PC-9 (cell line): ENCODE results near the gene GNG3. TPM values are rescaled to one million over a fixed set of nuclear protein-coding genes. Genes with fewer than 3 reads are reported as not detected.
"Not testable (repeated sequence)": the region's sequence is repeated elsewhere in the genome, so short reads cannot be mapped to it uniquely, and the experiment has no call there.

ENCODE experiments used
- BruUV-seq: library from RNA; stranded (reverse); fragments of 400-500 nt; replicated peaks from 2 replicates; lab custom pipeline; 2021; lab: Mats Ljungman, UMichigan
- CTCF ChIA-PET: fragments of 300-600 bp; sonication (Branson Sonifier 250); formaldehyde crosslinking; loops from one replicate; lab custom pipeline; 2022; ENCODE audit warnings: antibody characterized with exemption; lab: Charles Lee
- POLR2A ChIA-PET: fragments of 300-600 bp; sonication (Branson Sonifier 250); formaldehyde crosslinking; loops from one replicate; lab custom pipeline; 2022; ENCODE audit warnings: antibody characterized with exemption; ENCODE audit not compliant: unreplicated experiment; lab: Charles Lee
- DNase-seq, 2 experiments: peaks; one replicate each; pipeline versions ENCODE4 v3.0.0 to v3.0.0-alpha.2; 2015 to 2022; ENCODE audit warnings: mixed read lengths in 1 of 2
- H2AFZ ChIP-seq: fragments of 200-600 bp; sonication (generic); 2 replicates; pipeline ENCODE4 v1.8.1; 2017; ENCODE audit warnings: antibody characterized with exemption
- H3F3A ChIP-seq: fragments of 200-600 bp; sonication (generic); 2 replicates; pipeline ENCODE4 v1.8.1; 2017; ENCODE audit warnings: antibody characterized with exemption, mild to moderate bottlenecking, low read depth; ENCODE audit not compliant: insufficient read depth
- H3K27ac ChIP-seq: fragments of 200-600 bp; sonication (generic); 2 replicates; pipeline ENCODE4 v1.6.1; 2016; ENCODE audit warnings: mixed run types
- H3K27me3 ChIP-seq: fragments of 200-600 bp; sonication (generic); 2 replicates; pipeline ENCODE4 v1.6.1; 2016; ENCODE audit warnings: low read depth, mixed run types; ENCODE audit not compliant: insufficient read depth
- H3K36me3 ChIP-seq: fragments of 200-600 bp; sonication (generic); 2 replicates; pipeline ENCODE4 v1.6.1; 2016; ENCODE audit warnings: low read depth, mixed run types
- H3K4me1 ChIP-seq: fragments of 200-600 bp; sonication (generic); replicated peaks from 2 replicates; pipeline ENCODE4 v1.6.1; 2016; ENCODE audit warnings: mixed run types; ENCODE audit not compliant: insufficient read depth
- H3K4me2 ChIP-seq: fragments of 200-600 bp; sonication (generic); 2 replicates; pipeline ENCODE4 v1.6.1; 2017; ENCODE audit warnings: mixed run types
- H3K4me3 ChIP-seq: fragments of 200-600 bp; sonication (generic); 2 replicates; pipeline ENCODE4 v1.6.1; 2016; ENCODE audit warnings: mixed run types
- H3K79me2 ChIP-seq: fragments of 200-600 bp; sonication (generic); 2 replicates; pipeline ENCODE4 v1.6.1; 2017; ENCODE audit warnings: low read depth, mixed run types
- H3K9me2 ChIP-seq: fragments of 200-600 bp; sonication (generic); 2 replicates; pipeline ENCODE4 v1.8.1; 2017; ENCODE audit warnings: mild to moderate bottlenecking; ENCODE audit not compliant: insufficient read depth
- H3K9me3 ChIP-seq: fragments of 200-600 bp; sonication (generic); 2 replicates; pipeline ENCODE4 v1.8.1; 2016; ENCODE audit warnings: low read depth; ENCODE audit not compliant: insufficient read depth
- H4K20me1 ChIP-seq: fragments of 200-600 bp; sonication (generic); 2 replicates; pipeline ENCODE4 v1.8.1; 2017; ENCODE audit not compliant: insufficient read depth
- CTCF ChIP-seq: fragments of 200-600 bp; sonication (generic); conservative IDR thresholded peaks from 2 replicates; pipeline ENCODE4 v1.6.1; 2017; ENCODE audit warnings: mixed run types, antibody characterized with exemption, mild to moderate bottlenecking, moderate library complexity
- EZH2 ChIP-seq: fragments of 200-600 bp; sonication (generic); IDR thresholded peaks from 2 replicates; pipeline ENCODE4 v1.8.0; 2017; ENCODE audit warnings: antibody characterized with exemption, low read depth
- intact Hi-C: fragments of 100-400 bp; cut with micrococcal nuclease; formaldehyde crosslinking; loops from one replicate; pipeline ENCODE4 v1.10.0; 2022; ENCODE audit not compliant: unreplicated experiment
- total RNA-seq: library from RNA; stranded (reverse); gene quantifications from 2 replicates; pipeline ENCODE4 v1.2.3, GENCODE V29; 2021

The GNG3 gene
- total RNA-seq, 1 experiment from 2014 or later = 0.57 TPM

- POLR2A ChIA-PET = interaction anchor here (0.6 kb wide), 2 partner anchors 10 to 164 kb away, joined by 6 to 14 read pairs; partner anchors contain the start of genes EEF1G and HNRNPUL2
- intact Hi-C loops = no loop called here
- no peaks in the 10 kb centered on the region for H3K27me3 ChIP-seq
- no peak for DNase-seq
- peaks cover 47% of the 10 kb centered on the region for H3F3A ChIP-seq
- H4K20me1 ChIP-seq = peaks cover 5% of the 10 kb centered on the region; the same call in 1 of the 2 replicates
- TF ChIP-seq CTCF = no peak
- TF ChIP-seq EZH2 = no peak
- peaks cover 43% of the 10 kb centered on the region for H3K36me3 ChIP-seq
- no peak overlapping the region for H3K27ac ChIP-seq
- no peak overlapping the region for H3K4me2 ChIP-seq
- no peaks in the 10 kb centered on the region for H3K9me2 ChIP-seq
- H2AFZ ChIP-seq = no peak overlapping the region
- H3K9me3 ChIP-seq = no peaks in the 10 kb centered on the region
- no peak overlapping the region for H3K4me3 ChIP-seq
- H3K4me1 ChIP-seq = no peaks in the 10 kb centered on the region
- no TSS peak for BruUV-seq
- CTCF ChIA-PET = no interaction called here
- H3K79me2 ChIP-seq = peaks cover 28% of the 10 kb centered on the region
Observed at GRCh38 chr11:62737196-62737595, 29.7 kb downstream of the GNG3 start.

- POLR2A ChIA-PET = interaction anchor here (0.6 to 0.7 kb wide), 3 partner anchors 13 to 933 kb away, joined by 4 to 13 read pairs (median 7); partner anchors contain the start of gene INTS5
- no peaks in the 10 kb centered on the region for H3K9me3 ChIP-seq
- H3K27me3 ChIP-seq = no peaks in the 10 kb centered on the region
- TF ChIP-seq CTCF (no peak), EZH2 (no peak)
- CTCF ChIA-PET = no interaction called here
- H4K20me1 ChIP-seq = no peaks in the 10 kb centered on the region
- H3K4me1 ChIP-seq = peaks cover 3% of the 10 kb centered on the region; the same call in 1 of the 2 replicates
- no peaks in the 10 kb centered on the region for H3K36me3 ChIP-seq
- intact Hi-C loops = no loop called here
- no peaks in the 10 kb centered on the region for H3K9me2 ChIP-seq
- no peak for DNase-seq
- H3K4me2 ChIP-seq = no peak overlapping the region
- no TSS peak for BruUV-seq
- no peak overlapping the region for H3K4me3 ChIP-seq
- H3K79me2 ChIP-seq = peaks cover 8% of the 10 kb centered on the region; the same call in 1 of the 2 replicates
- H3F3A ChIP-seq = peaks cover 29% of the 10 kb centered on the region
- peak overlapping the region; percentile 38 for H3K27ac ChIP-seq
- H2AFZ ChIP-seq = no peak overlapping the region
Observed at GRCh38 chr11:62747475-62748160, 40.1 kb downstream of the GNG3 start.

GRCh38 chr11:62749931-62750330 is 42.5 kb downstream of the GNG3 start:
- H3K4me3 ChIP-seq, H2AFZ ChIP-seq, H3K9me3 ChIP-seq, H3K9me2 ChIP-seq, H4K20me1 ChIP-seq, BruUV-seq, H3K27ac ChIP-seq, H3K4me2 ChIP-seq, H3K27me3 ChIP-seq, H3K36me3 ChIP-seq, DNase-seq, intact Hi-C loops: not testable (repeated sequence)
- H3K4me1 ChIP-seq = peaks cover 17% of the 10 kb centered on the region
- peaks cover 17% of the 10 kb centered on the region for H3K79me2 ChIP-seq
- CTCF ChIA-PET = interaction anchor here (0.7 kb wide), 1 partner anchor 176 kb away, joined by 4 read pairs; the partner anchor contains the start of gene EEF1G
- POLR2A ChIA-PET = interaction anchor here (1.1 kb wide), 1 partner anchor 91 kb away, joined by 5 read pairs; no protein-coding TSS in a partner anchor
- peaks cover 37% of the 10 kb centered on the region for H3F3A ChIP-seq
